GM12878 (cell line): Measurements from ENCODE around the gene CTSC. TPM values are rescaled to one million over a fixed set of nuclear protein-coding genes. Genes with fewer than 3 reads are reported as not detected.

Experiments
- ATAC-seq: fragments of 200-7000 bp; cut with Tn5 transposase; 3 replicates; pipeline ENCODE4 v1.9.1; 2020; ENCODE audit warnings: mild to moderate bottlenecking, moderate library complexity
- BruUV-seq: library from RNA; stranded (reverse); fragments of 400-500 nt; replicated peaks from 2 replicates; lab custom pipeline; 2021; lab: Mats Ljungman, UMichigan
- CTCF ChIA-PET: fragments of 300-600 bp; sonication (Branson Sonifier 250); formaldehyde crosslinking; extraction: SDS; loops from one replicate; lab custom pipeline; 2021; ENCODE audit warnings: inconsistent platforms; lab: Yijun Ruan, JAX
- POLR2A ChIA-PET: fragments of 350-600 bp; formaldehyde crosslinking; extraction: SDS; loops from one replicate; lab custom pipeline; 2021; ENCODE audit warnings: inconsistent platforms; lab: Charles Lee
- RAD21 ChIA-PET: fragments of 300-600 bp; sonication (Branson Sonifier 250); formaldehyde crosslinking; loops from one replicate; lab custom pipeline; 2023; ENCODE audit warnings: antibody characterized with exemption; ENCODE audit not compliant: unreplicated experiment; lab: Charles Lee
- SMC1A ChIA-PET: fragments of 300-600 bp; sonication (Branson Sonifier 250); formaldehyde crosslinking; loops from one replicate; lab custom pipeline; 2023; ENCODE audit not compliant: unreplicated experiment, uncharacterized antibody; lab: Charles Lee
- DNase-seq: peaks from one replicate; pipeline ENCODE4 v3.0.0-alpha.2; 2011; ENCODE audit warnings: low read depth, low spot score
- FAIRE-seq: peaks from 3 replicates; lab custom pipeline; 2011; peaks lifted over from hg19 to GRCh38; lab: Jason Lieb, UNC
- H2AFZ ChIP-seq: 2 replicates; pipeline ENCODE4 v1.6.0; 2011; ENCODE audit warnings: low read depth, low read length, control low read depth; ENCODE audit not compliant: control insufficient read depth
- H3K27ac ChIP-seq: 2 replicates; pipeline ENCODE4 v1.5.1; 2011; ENCODE audit warnings: control low read depth; ENCODE audit not compliant: control insufficient read depth, insufficient read depth
- H3K27me3 ChIP-seq, 2 experiments: replicated peaks in 1 of 2; 2 replicates each; pipeline versions ENCODE4 v1.6.0 to v1.6.1; 2011; ENCODE audit warnings: low read length in 1 of 2; ENCODE audit not compliant: control insufficient read depth in 2 of 2, insufficient read depth in 2 of 2
- H3K36me3 ChIP-seq, 2 experiments: 2 replicates each; pipeline ENCODE4 v1.5.1; 2011; ENCODE audit warnings: low read length in 1 of 2; ENCODE audit not compliant: control insufficient read depth in 2 of 2, insufficient read depth in 2 of 2
- H3K4me1 ChIP-seq: 2 replicates; pipeline ENCODE4 v1.6.1; 2011; ENCODE audit warnings: mild to moderate bottlenecking, low read length, moderate library complexity, mixed read lengths; ENCODE audit not compliant: control insufficient read depth, insufficient read depth
- H3K4me2 ChIP-seq: 2 replicates; pipeline ENCODE4 v1.6.0; 2011; ENCODE audit warnings: control low read depth; ENCODE audit not compliant: control insufficient read depth, insufficient read depth
- H3K4me3 ChIP-seq: fragments of 200-600 bp; sonication (generic); 2 replicates; pipeline ENCODE4 v1.5.1; 2016
- H3K79me2 ChIP-seq: 2 replicates; pipeline ENCODE4 v1.6.0; 2011; ENCODE audit warnings: low read length; ENCODE audit not compliant: control insufficient read depth, insufficient read depth
- H3K9ac ChIP-seq: 2 replicates; pipeline ENCODE4 v1.8.0; 2011; ENCODE audit warnings: low read length, control low read depth, mixed read lengths; ENCODE audit not compliant: control insufficient read depth, insufficient read depth
- H3K9me3 ChIP-seq: replicated peaks from 3 replicates; pipeline ENCODE4 v1.5.1; 2011; ENCODE audit warnings: mild to moderate bottlenecking, low read length; ENCODE audit not compliant: control insufficient read depth, insufficient read depth
- H4K20me1 ChIP-seq: 2 replicates; pipeline ENCODE4 v1.6.0; 2011; ENCODE audit not compliant: control insufficient read depth, insufficient read depth
- BACH1 ChIP-seq: fragments of 450-650 bp; IDR thresholded peaks from 2 replicates; pipeline ENCODE4 v1.6.1; 2017; ENCODE audit warnings: mild to moderate bottlenecking, borderline replicate concordance
- CREM ChIP-seq: IDR thresholded peaks from 2 replicates; pipeline ENCODE4 v1.6.1; 2014; ENCODE audit warnings: antibody characterized with exemption, low read depth
- FOS ChIP-seq: IDR thresholded peaks from 3 replicates; pipeline ENCODE4 v1.6.1; 2011; ENCODE audit warnings: borderline replicate concordance; ENCODE audit not compliant: insufficient read length; ENCODE audit errors: extremely low read depth
- GABPA ChIP-seq: IDR thresholded peaks from 2 replicates; pipeline ENCODE4 v1.6.1; 2014; ENCODE audit warnings: antibody characterized with exemption, low read depth, mild to moderate bottlenecking, inconsistent platforms
- IKZF1 ChIP-seq: fragments of 450-650 bp; conservative IDR thresholded peaks from 2 replicates; pipeline ENCODE4 v1.6.1; 2017; ENCODE audit warnings: antibody characterized with exemption, mild to moderate bottlenecking
- KLF5 ChIP-seq: fragments of 450-650 bp; IDR thresholded peaks from 2 replicates; pipeline ENCODE4 v1.6.1; 2014; ENCODE audit warnings: mild to moderate bottlenecking; ENCODE audit not compliant: partially characterized antibody
- MYC ChIP-seq: IDR thresholded peaks from 2 replicates; pipeline ENCODE4 v1.6.1; 2011; ENCODE audit warnings: mild to moderate bottlenecking, low read length, moderate library complexity, inconsistent platforms; ENCODE audit not compliant: insufficient read depth, insufficient replicate concordance, insufficient read length, severe bottlenecking
- RAD51 ChIP-seq: fragments of 450-650 bp; IDR thresholded peaks from 2 replicates; pipeline ENCODE4 v1.6.1; 2016; ENCODE audit warnings: moderate library complexity, mild to moderate bottlenecking, inconsistent platforms
- SIN3A ChIP-seq: IDR thresholded peaks from 2 replicates; pipeline ENCODE4 v1.6.1; 2012; ENCODE audit warnings: low read depth, low read length, improper control_type of control experiment
- SMAD1 ChIP-seq: fragments of 450-650 bp; IDR thresholded peaks from 2 replicates; pipeline ENCODE4 v1.6.1; 2018; ENCODE audit warnings: mild to moderate bottlenecking, low read depth; ENCODE audit not compliant: partially characterized antibody
- SMAD5 ChIP-seq: IDR thresholded peaks from 2 replicates; pipeline ENCODE4 v1.6.1; 2016; ENCODE audit warnings: antibody characterized with exemption, low read depth
- SRF ChIP-seq, 2 experiments: IDR thresholded peaks; 2 replicates each; pipeline ENCODE4 v1.6.1; 2011; ENCODE audit warnings: low read depth in 2 of 2, low read length in 2 of 2, mild to moderate bottlenecking in 1 of 2, moderate library complexity in 1 of 2
- SUZ12 ChIP-seq: fragments of 200-600 bp; sonication (generic); IDR thresholded peaks from one replicate; pipeline ENCODE4 v1.6.1; 2018; ENCODE audit warnings: antibody characterized with exemption, mild to moderate bottlenecking; ENCODE audit not compliant: unreplicated experiment
- ZSCAN29 ChIP-seq: fragments of 450-650 bp; IDR thresholded peaks from 2 replicates; pipeline ENCODE4 v1.6.1; 2017; ENCODE audit warnings: mild to moderate bottlenecking, moderate library complexity
- WGBS: methylation state at CpG from one replicate; pipeline ENCODE4 v1.1.6; 2016; ENCODE audit warnings: low lambda C conversion rate; ENCODE audit not compliant: insufficient replicate concordance, insufficient coverage; ENCODE audit errors: missing lambda C conversion rate; 5-methylcytosine and 5-hydroxymethylcytosine counted together
- in situ Hi-C: fragments of 300-500 bp; cut with MboI; formaldehyde crosslinking; loops from 9 replicates; pipeline ENCODE4 v1.14.3; 2018; ENCODE audit warnings: mixed read lengths
- intact Hi-C: fragments of 100-400 bp; cut with micrococcal nuclease; formaldehyde crosslinking; loops from one replicate; pipeline ENCODE4 v1.14.2; 2022; ENCODE audit not compliant: unreplicated experiment
- polyA plus RNA-seq, 11 experiments: library from polyadenylated mRNA; depleted of rRNA in 4 of 11; unstranded in 6 of 11; stranded (reverse) in 5 of 11; fragments of >200 nt; fragmentation: Nextera tagmentation in 4 of 11; fragmentation: Illumina TruSeq in 1 of 11; extraction: Ambion mirVana in 4 of 11; extraction: Trizol in 1 of 11; gene quantifications; 1 replicate in 1 of 11; 2 replicates in 10 of 11; pipeline versions ENCODE4 v1.2.1 to v1.2.3, GENCODE V29; 2011 to 2016; ENCODE audit warnings: inconsistent platforms in 2 of 11, missing spikeins in 2 of 11, low read depth in 1 of 11
- total RNA-seq, 4 experiments: library from RNA; depleted of rRNA in 3 of 4; stranded (reverse); fragments of >200 nt in 3 of 4; fragmentation: Illumina TruSeq in 1 of 4; extraction: Trizol in 1 of 4; gene quantifications; 2 replicates each; pipeline versions ENCODE4 v1.2.1 to v1.2.3, GENCODE V29; 2013 to 2021

The CTSC gene
- total and polyA plus RNA-seq, 10 of the 15 experiments (the other 5 are each of a cell fraction or from before 2014, with no cell fraction given), result 289 to 1,123 (median 430) TPM

- TF ChIP-seq SUZ12, result no peak
- TF ChIP-seq, all 136 proteins: peak for 0
Observed at GRCh38 chr11:88252208-88252607, 85.3 kb downstream of the CTSC start (continued).

GRCh38 chr11:88250566-88251242 is 86.8 kb downstream of the CTSC start:
- intact Hi-C loops, result no loop called here

GRCh38 chr11:88249706-88250105 is 87.8 kb downstream of the CTSC start:
- ATAC-seq, result no peak
- no peaks in the 10 kb centered on the region for H3K9me3 ChIP-seq
- no peak for TF ChIP-seq SRF (IDR thresholded peaks at IDR 0.05; ENCODE audit: low read depth in 2 of 2, low read length in 2 of 2)
- TF ChIP-seq SMAD1, result no peak
- no peak for TF ChIP-seq GABPA
- TF ChIP-seq BACH1, result no peak
- TF ChIP-seq ZSCAN29, result no peak
- TF ChIP-seq KLF5, result no peak
- TF ChIP-seq RAD51, result no peak
- no peak for TF ChIP-seq SIN3A
- TF ChIP-seq CREM, result no peak
- no peak for TF ChIP-seq FOS
- TF ChIP-seq, all 136 proteins: peak for 0
- no peak for DNase-seq
- Histone ChIP-seq H2AFZ (no peak overlapping the region), H3K79me2 (no peaks in the 10 kb centered on the region), H3K4me1 (no peaks in the 10 kb centered on the region), H3K4me3 (no peak overlapping the region), H4K20me1 (no peaks in the 10 kb centered on the region), H3K9ac (no peak overlapping the region), H3K27me3 (no peaks in the 10 kb centered on the region), H3K4me2 (no peak overlapping the region), H3K27ac (no peak overlapping the region), H3K36me3 (no peaks in the 10 kb centered on the region)
- FAIRE-seq, result no peak
- ChIA-PET RAD21 (no interaction called here), CTCF (interaction anchor here (1.5 to 1.6 kb wide), 2 partner anchors 85 to 302 kb away, joined by 3 to 4 read pairs; no protein-coding TSS in a partner anchor), POLR2A (no interaction called here), SMC1A (interaction anchor here (0.6 to 1.5 kb wide), 2 partner anchors 13 to 152 kb away, joined by 3 read pairs; no protein-coding TSS in a partner anchor)
- intact Hi-C loops (no loop called here), in situ Hi-C loops (no loop called here)
- BruUV-seq, result no TSS peak
- WGBS, result 41% methylated on average over 1 of the region's 1 CpG

More at GRCh38 chr11:88250566-88251242, 86.8 kb downstream of the CTSC start:
- in situ Hi-C loops, result no loop called here
- no peaks in the 10 kb centered on the region for H3K79me2 ChIP-seq
- ChIA-PET CTCF (interaction anchor here (0.7 to 0.8 kb wide), 2 partner anchors 148 to 195 kb away, joined by 3 read pairs; no protein-coding TSS in a partner anchor), RAD21 (no interaction called here), SMC1A (interaction anchor here (1.0 kb wide), 1 partner anchor 9 kb away, joined by 3 read pairs; no protein-coding TSS in a partner anchor), POLR2A (no interaction called here)
- H3K4me2 ChIP-seq, result no peak overlapping the region
- WGBS, result 55% methylated on average over 3 of the region's 3 CpGs
- FAIRE-seq (no peak), DNase-seq (no peak), ATAC-seq (no peak)
- TF ChIP-seq MYC (no peak), IKZF1 (no peak), SMAD5 (no peak)
- H3K4me3 ChIP-seq, result no peak overlapping the region
- H3K9me3 ChIP-seq, result no peaks in the 10 kb centered on the region
- no peaks in the 10 kb centered on the region for H3K4me1 ChIP-seq
- no peak overlapping the region for H2AFZ ChIP-seq
- H3K27ac ChIP-seq, result no peak overlapping the region
- no TSS peak for BruUV-seq
- H4K20me1 ChIP-seq, result no peaks in the 10 kb centered on the region
- H3K9ac ChIP-seq, result no peak overlapping the region
- no peaks in the 10 kb centered on the region for H3K36me3 ChIP-seq
- no peaks in the 10 kb centered on the region for H3K27me3 ChIP-seq
